GM23338 (cell line): ENCODE measurements around the gene ZNF496. TPM values are rescaled to one million over a fixed set of nuclear protein-coding genes. Genes with fewer than 3 reads are reported as not detected.

Experiments
- ATAC-seq: fragments of 200-7000 bp; cut with Tn5 transposase; 3 replicates; pipeline ENCODE4 v1.9.1; 2020
- DNase-seq: peaks from one replicate; pipeline ENCODE4 v3.0.0-alpha.2; 2015; ENCODE audit warnings: low spot score
- H2AFZ ChIP-seq: fragments of 200-600 bp; sonication (generic); 2 replicates; pipeline ENCODE4 v1.8.0; 2016; ENCODE audit warnings: antibody characterized with exemption, mild to moderate bottlenecking, moderate library complexity
- H3F3A ChIP-seq: fragments of 200-600 bp; sonication (generic); replicated peaks from 2 replicates; pipeline ENCODE4 v1.8.0; 2017; ENCODE audit warnings: antibody characterized with exemption, mixed run types, low read depth
- H3K27ac ChIP-seq: fragments of 200-600 bp; sonication (generic); 2 replicates; pipeline ENCODE4 v1.6.1; 2016; ENCODE audit warnings: low read depth
- H3K27me3 ChIP-seq: fragments of 200-600 bp; sonication (generic); 2 replicates; pipeline ENCODE4 v1.8.0; 2016; ENCODE audit warnings: mild to moderate bottlenecking, mixed run types, moderate library complexity; ENCODE audit not compliant: insufficient read depth
- H3K36me3 ChIP-seq: fragments of 200-600 bp; sonication (generic); 2 replicates; pipeline ENCODE4 v1.8.0; 2016; ENCODE audit warnings: mild to moderate bottlenecking; ENCODE audit not compliant: insufficient read depth
- H3K4me1 ChIP-seq: fragments of 200-600 bp; sonication (generic); 2 replicates; pipeline ENCODE4 v1.8.0; 2016; ENCODE audit warnings: mild to moderate bottlenecking, moderate library complexity; ENCODE audit not compliant: insufficient read depth
- H3K4me2 ChIP-seq: fragments of 200-600 bp; sonication (generic); 2 replicates; pipeline ENCODE4 v1.7.1; 2017; ENCODE audit warnings: mixed run types
- H3K4me3 ChIP-seq: fragments of 200-600 bp; sonication (generic); 2 replicates; pipeline ENCODE4 v1.6.1; 2016; ENCODE audit warnings: mixed run types
- H3K79me2 ChIP-seq: fragments of 200-600 bp; sonication (generic); replicated peaks from 2 replicates; pipeline ENCODE4 v1.8.0; 2017; ENCODE audit warnings: mild to moderate bottlenecking; ENCODE audit not compliant: insufficient read depth
- H3K9me2 ChIP-seq: fragments of 200-600 bp; sonication (generic); 2 replicates; pipeline ENCODE4 v1.8.0; 2017; ENCODE audit not compliant: insufficient read depth
- H4K20me1 ChIP-seq: fragments of 200-600 bp; sonication (generic); replicated peaks from 2 replicates; pipeline ENCODE4 v1.8.0; 2017; ENCODE audit warnings: mild to moderate bottlenecking; ENCODE audit not compliant: insufficient read depth
- H3K27ac Mint-ChIP-seq: 2 replicates; pipeline ENCODE4 v1.8.0; 2020; ENCODE audit warnings: inconsistent platforms, mild to moderate bottlenecking, moderate library complexity, mixed read lengths
- H3K27me3 Mint-ChIP-seq: 3 replicates; pipeline ENCODE4 v1.8.0; 2022; ENCODE audit warnings: low read depth, mild to moderate bottlenecking, moderate library complexity, mixed read lengths, inconsistent platforms; ENCODE audit not compliant: insufficient read depth, poor library complexity
- H3K36me3 Mint-ChIP-seq: 3 replicates; pipeline ENCODE4 v1.8.0; 2021; ENCODE audit warnings: low read depth, mild to moderate bottlenecking, inconsistent platforms, moderate library complexity, mixed read lengths
- H3K4me1 Mint-ChIP-seq: 3 replicates; pipeline ENCODE4 v1.8.0; 2020; ENCODE audit warnings: mild to moderate bottlenecking, inconsistent platforms, mixed read lengths
- H3K4me3 Mint-ChIP-seq: 3 replicates; pipeline ENCODE4 v1.8.0; 2021; ENCODE audit warnings: moderate library complexity, mild to moderate bottlenecking, inconsistent platforms, mixed read lengths
- H3K9me3 Mint-ChIP-seq: 3 replicates; pipeline ENCODE4 v1.8.0; 2020; ENCODE audit warnings: moderate library complexity, mild to moderate bottlenecking, inconsistent platforms, mixed read lengths
- CREB1 ChIP-seq: fragments of 250-450 bp; sonication (Bioruptor Pico); IDR thresholded peaks from 2 replicates; pipeline ENCODE4 v1.5.0; 2020; ENCODE audit warnings: low read depth, mild to moderate bottlenecking, moderate library complexity
- ETS1 ChIP-seq: IDR thresholded peaks from 2 replicates; pipeline ENCODE4 v1.6.1; 2016; ENCODE audit warnings: antibody characterized with exemption
- EZH2 ChIP-seq: fragments of 200-600 bp; sonication (generic); IDR thresholded peaks from one replicate; pipeline ENCODE4 v1.8.0; 2017; ENCODE audit warnings: antibody characterized with exemption, mild to moderate bottlenecking, low read depth; ENCODE audit not compliant: unreplicated experiment
- EZH2phosphoT487 ChIP-seq: fragments of 200-600 bp; sonication (generic); IDR thresholded peaks from one replicate; pipeline ENCODE4 v1.8.1; 2018; ENCODE audit warnings: antibody characterized with exemption; ENCODE audit not compliant: unreplicated experiment
- JUNB ChIP-seq: IDR thresholded peaks from one replicate; pipeline ENCODE4 v1.6.1; 2016; ENCODE audit warnings: antibody characterized with exemption; ENCODE audit not compliant: unreplicated experiment
- NANOG ChIP-seq: IDR thresholded peaks from 2 replicates; pipeline ENCODE4 v1.6.1; 2016; ENCODE audit warnings: antibody characterized with exemption, borderline replicate concordance
- REST ChIP-seq: IDR thresholded peaks from one replicate; pipeline ENCODE4 v1.6.1; 2018; ENCODE audit warnings: antibody characterized with exemption; ENCODE audit not compliant: unreplicated experiment
- STAT1 ChIP-seq: IDR thresholded peaks from one replicate; pipeline ENCODE4 v1.6.1; 2016; ENCODE audit warnings: antibody characterized with exemption; ENCODE audit not compliant: unreplicated experiment
- ZNF114 ChIP-seq: fragments of 250-450 bp; sonication (Bioruptor Pico); IDR thresholded peaks from 2 replicates; pipeline ENCODE4 v1.5.0; 2020; ENCODE audit warnings: mild to moderate bottlenecking, moderate library complexity
- ZNF331 ChIP-seq: fragments of 250-450 bp; sonication (Bioruptor Pico); IDR thresholded peaks from 2 replicates; pipeline ENCODE4 v1.5.0; 2020; ENCODE audit warnings: low read depth, mild to moderate bottlenecking, moderate library complexity
- polyA plus RNA-seq: library from polyadenylated mRNA; unstranded; fragments of >200 nt; fragmentation: Nextera tagmentation; extraction: Ambion mirVana; gene quantifications from 2 replicates; pipeline ENCODE4 v1.2.1, GENCODE V29; 2016
- total RNA-seq: library from RNA; depleted of rRNA; stranded (reverse); fragments of >200 nt; shearing (Covaris generic); gene quantifications from 2 replicates; pipeline ENCODE4 v1.2.3, GENCODE V29; 2014

ZNF496 gene
- total and polyA plus RNA-seq, 2 experiments from 2014 or later, result 22.0 to 127 TPM

DNA sequence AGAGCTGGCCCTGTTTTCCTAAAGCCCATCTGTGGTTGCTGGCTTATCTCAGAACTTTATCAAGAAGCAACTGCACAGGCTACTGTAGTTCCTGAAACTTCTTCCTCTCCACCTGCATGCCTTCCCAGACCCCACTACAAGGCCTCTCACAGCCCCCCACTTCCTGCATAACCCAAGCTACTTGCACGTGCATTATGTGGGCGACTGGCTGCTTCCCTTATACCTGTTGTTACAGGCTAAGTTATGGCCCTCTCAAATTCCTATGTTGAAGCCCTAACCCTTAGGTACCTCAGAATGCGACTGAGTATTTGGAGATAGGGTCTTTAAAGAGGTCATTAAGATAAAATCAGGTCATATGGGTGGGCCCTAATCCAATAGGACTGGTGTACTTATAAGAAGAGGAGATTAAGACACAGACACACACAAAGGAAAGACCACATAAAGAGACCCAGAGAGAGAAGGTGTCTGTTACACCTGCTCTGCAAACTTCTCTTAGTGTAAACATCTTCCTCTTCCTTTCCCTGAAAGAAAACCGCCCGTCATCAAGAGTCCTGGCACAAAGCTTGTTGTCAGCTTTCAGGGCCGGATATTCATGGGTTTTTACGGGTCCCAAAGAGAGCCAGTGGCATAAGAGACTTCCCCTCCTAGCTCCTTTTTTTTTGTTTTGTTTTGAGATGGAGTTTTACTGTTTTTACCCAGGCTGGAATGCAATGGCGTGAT lies 5.1 kb downstream of the ZNF496 start (continued):
- TF ChIP-seq REST (no peak), NANOG (no peak), ETS1 (no peak), STAT1 (no peak), JUNB (no peak)

- Histone ChIP-seq H3K79me2 (peaks cover 53% of the 10 kb centered on the region), H3K4me3 (no peak overlapping the region), H4K20me1 (peaks cover 37% of the 10 kb centered on the region), H3K27me3 (no peaks in the 10 kb centered on the region), H3K4me1 (no peaks in the 10 kb centered on the region), H3K4me2 (no peak overlapping the region), H3K27ac (no peak overlapping the region), H3K36me3 (peaks cover 63% of the 10 kb centered on the region), H2AFZ (no peak overlapping the region), H3K9me2 (no peaks in the 10 kb centered on the region), H3F3A (peaks cover 2% of the 10 kb centered on the region)
- Mint-ChIP-seq H3K27ac (no peak overlapping the region), H3K36me3 (peaks cover 87% of the 10 kb centered on the region), H3K4me3 (no peak overlapping the region), H3K9me3 (no peaks in the 10 kb centered on the region), H3K4me1 (peaks cover 23% of the 10 kb centered on the region), H3K27me3 (peaks cover 4% of the 10 kb centered on the region)
- DNase-seq, result no peak
- ATAC-seq, result peak; percentile 35; the same call in 2 of the 3 replicates
- TF ChIP-seq EZH2, result no peak
- TF ChIP-seq CREB1 (CRISPR knock-in tag), result no peak
- TF ChIP-seq NANOG, result no peak
- no peak for TF ChIP-seq JUNB
- no peak for TF ChIP-seq ZNF331 (CRISPR knock-in tag)
- TF ChIP-seq STAT1, result no peak
- no peak for TF ChIP-seq REST
- no peak for TF ChIP-seq ETS1
- TF ChIP-seq ZNF114 (CRISPR knock-in tag), result no peak
- no peak for TF ChIP-seq EZH2phosphoT487
These were observed 6.7 kb downstream of the ZNF496 start for GRCh38 chr1:247324923-247325322.
